Stimulated activated naive B cell treated with anti-CD40 and anti-IgM and Interleukin-4, amounts not matched to agents 10 μg/mL and 1 μg/mL and 100 μg/mL, for 72 hours (primary cell): ENCODE measurements around the gene KCND1.
"Not testable (repeated sequence)": the region's sequence is repeated elsewhere in the genome, so short reads cannot be mapped to it uniquely, and the experiment has no call there.

Experiments used
- ATAC-seq, 2 donors: fragments of 150-1000 bp; cut with Tn5 transposase; replicated peaks; 2 replicates each; pipeline ENCODE4 v1.10.0; 2021; ENCODE audit warnings: moderate library complexity in 1 of 2
- DNase-seq: peaks from one replicate; pipeline ENCODE4 v3.0.0; 2021
- H3K27ac Mint-ChIP-seq: one replicate; pipeline ENCODE4 v1.8.0; 2022; ENCODE audit warnings: mild to moderate bottlenecking, mixed read lengths
- H3K27me3 Mint-ChIP-seq, 2 donors: one replicate each; pipeline ENCODE4 v1.8.0; 2022; ENCODE audit warnings: mixed read lengths in 2 of 2
- H3K36me3 Mint-ChIP-seq, 2 donors: one replicate each; pipeline ENCODE4 v1.8.0; 2022; ENCODE audit warnings: mixed read lengths in 2 of 2, mild to moderate bottlenecking in 1 of 2
- H3K4me1 Mint-ChIP-seq, 2 donors: one replicate each; pipeline ENCODE4 v1.8.0; 2022; ENCODE audit warnings: mixed read lengths in 2 of 2, mild to moderate bottlenecking in 1 of 2
- H3K4me3 Mint-ChIP-seq, 2 donors: one replicate each; pipeline ENCODE4 v1.8.0; 2022; ENCODE audit warnings: mild to moderate bottlenecking in 2 of 2, mixed read lengths in 2 of 2, moderate library complexity in 1 of 2
- H3K9me3 Mint-ChIP-seq, 2 donors: one replicate each; pipeline ENCODE4 v1.8.0; 2022; ENCODE audit warnings: mixed read lengths in 2 of 2, mild to moderate bottlenecking in 1 of 2

The KCND1 gene

GRCh38 chrX:48989483-48989882 is 17.8 kb upstream of the KCND1 start:
- ATAC-seq (no peak), DNase-seq (no peak)
- Mint-ChIP-seq H3K4me1 (no peaks in the 10 kb centered on the region), H3K9me3 (no peaks in the 10 kb centered on the region), H3K36me3 (peaks cover 33 to 34% of the 10 kb centered on the region in 2 donors), H3K4me3 (no peak overlapping the region), H3K27ac (no peak overlapping the region), H3K27me3 (peaks cover 0 to 6% of the 10 kb centered on the region in 2 donors)

GRCh38 chrX:48983896-48984295 is 12.3 kb upstream of the KCND1 start:
- Mint-ChIP-seq H3K27ac (peak overlapping the region; percentile 1), H3K9me3 (no peaks in the 10 kb centered on the region), H3K4me1 (no peaks in the 10 kb centered on the region), H3K27me3 (peaks cover 0 to 6% of the 10 kb centered on the region in 2 donors), H3K4me3 (no peak overlapping the region), H3K36me3 (peaks cover 34% of the 10 kb centered on the region in 2 donors)
- no peak for DNase-seq
- ATAC-seq = no peak

- Mint-ChIP-seq H3K9me3 (no peaks in the 10 kb centered on the region), H3K36me3 (peaks cover 32 to 34% of the 10 kb centered on the region in 2 donors), H3K27me3 (no peaks in the 10 kb centered on the region), H3K4me3 (no peak overlapping the region), H3K4me1 (no peaks in the 10 kb centered on the region), H3K27ac (no peak overlapping the region)
- ATAC-seq (no peak), DNase-seq (no peak)
Measured at GRCh38 chrX:48983081-48983480, 11.4 kb upstream of the KCND1 start.

GRCh38 chrX:48981178-48981577 is 9.5 kb upstream of the KCND1 start:
- Mint-ChIP-seq H3K4me3 (no peak overlapping the region), H3K27ac (no peak overlapping the region), H3K9me3 (no peaks in the 10 kb centered on the region), H3K4me1 (no peaks in the 10 kb centered on the region), H3K36me3 (peaks cover 31 to 35% of the 10 kb centered on the region in 2 donors), H3K27me3 (no peaks in the 10 kb centered on the region)
- no peak for DNase-seq
- ATAC-seq = no peak

GRCh38 chrX:48980341-48980740 is 8.7 kb upstream of the KCND1 start:
- not testable (repeated sequence) for H3K27ac Mint-ChIP-seq, DNase-seq, H3K9me3 Mint-ChIP-seq, ATAC-seq, H3K27me3 Mint-ChIP-seq, H3K4me3 Mint-ChIP-seq, H3K4me1 Mint-ChIP-seq
- H3K36me3 Mint-ChIP-seq = peaks cover 31 to 37% of the 10 kb centered on the region in 2 donors

GRCh38 chrX:48978226-48978625 is 6.6 kb upstream of the KCND1 start:
- H3K27me3 Mint-ChIP-seq = peaks cover 0 to 2% of the 10 kb centered on the region in 2 donors
- H3K27ac Mint-ChIP-seq = no peak overlapping the region
- DNase-seq = no peak
- H3K4me1 Mint-ChIP-seq = peaks cover under 1 to 2% of the 10 kb centered on the region in 2 donors
- no peak overlapping the region for H3K4me3 Mint-ChIP-seq
- ATAC-seq = no peak
- peaks cover 26 to 31% of the 10 kb centered on the region in 2 donors for H3K36me3 Mint-ChIP-seq
- no peaks in the 10 kb centered on the region for H3K9me3 Mint-ChIP-seq

- ATAC-seq = no peak
- Mint-ChIP-seq H3K4me1 (peaks cover 6 to 24% of the 10 kb centered on the region in 2 donors), H3K27ac (no peak overlapping the region), H3K36me3 (peaks cover 28 to 32% of the 10 kb centered on the region in 2 donors), H3K27me3 (peaks cover 0 to 7% of the 10 kb centered on the region in 2 donors), H3K9me3 (no peaks in the 10 kb centered on the region), H3K4me3 (no peak overlapping the region)
- DNase-seq = no peak
Measured at GRCh38 chrX:48976086-48976485, 4.4 kb upstream of the KCND1 start.

- no peak for DNase-seq
- no peak for ATAC-seq
- no peak overlapping the region for H3K4me3 Mint-ChIP-seq
- peaks cover 6 to 29% of the 10 kb centered on the region in 2 donors for H3K4me1 Mint-ChIP-seq
- H3K36me3 Mint-ChIP-seq = peaks cover 28 to 32% of the 10 kb centered on the region in 2 donors
- no peaks in the 10 kb centered on the region for H3K9me3 Mint-ChIP-seq
- peaks cover 0 to 7% of the 10 kb centered on the region in 2 donors for H3K27me3 Mint-ChIP-seq
- no peak overlapping the region for H3K27ac Mint-ChIP-seq
Measured at GRCh38 chrX:48975541-48975940, 3.9 kb upstream of the KCND1 start.

GRCh38 chrX:48975041-48975440 is 3.4 kb upstream of the KCND1 start:
- ATAC-seq (no peak), DNase-seq (no peak)
- Mint-ChIP-seq H3K27me3 (peaks cover 0 to 7% of the 10 kb centered on the region in 2 donors), H3K36me3 (peaks cover 25 to 30% of the 10 kb centered on the region in 2 donors), H3K27ac (no peak overlapping the region), H3K4me3 (no peak overlapping the region), H3K9me3 (no peaks in the 10 kb centered on the region), H3K4me1 (peaks cover 6 to 30% of the 10 kb centered on the region in 2 donors)

GRCh38 chrX:48974574-48974973 is 2.9 kb upstream of the KCND1 start:
- Mint-ChIP-seq H3K4me1 (peaks cover 6 to 30% of the 10 kb centered on the region in 2 donors), H3K27me3 (peaks cover 0 to 7% of the 10 kb centered on the region in 2 donors), H3K9me3 (no peaks in the 10 kb centered on the region), H3K4me3 (no peak overlapping the region), H3K36me3 (peaks cover 25 to 30% of the 10 kb centered on the region in 2 donors), H3K27ac (no peak overlapping the region)
- ATAC-seq = no peak
- DNase-seq = no peak

- no peak for ATAC-seq
- no peak overlapping the region for H3K27ac Mint-ChIP-seq
- H3K27me3 Mint-ChIP-seq = peaks cover 0 to 7% of the 10 kb centered on the region in 2 donors
- peaks cover 6 to 30% of the 10 kb centered on the region in 2 donors for H3K4me1 Mint-ChIP-seq
- no peak for DNase-seq
- no peaks in the 10 kb centered on the region for H3K9me3 Mint-ChIP-seq
- peaks cover 25 to 30% of the 10 kb centered on the region in 2 donors for H3K36me3 Mint-ChIP-seq
- H3K4me3 Mint-ChIP-seq = no peak overlapping the region
Measured at GRCh38 chrX:48974033-48974432, 2.4 kb upstream of the KCND1 start.

- Mint-ChIP-seq H3K9me3 (no peaks in the 10 kb centered on the region), H3K27me3 (peaks cover 0 to 7% of the 10 kb centered on the region in 2 donors), H3K36me3 (peaks cover 17 to 21% of the 10 kb centered on the region in 2 donors), H3K27ac (no peak overlapping the region), H3K4me3 (peak overlapping the region; percentile 13 to 61), H3K4me1 (peaks cover 6 to 30% of the 10 kb centered on the region in 2 donors)
- DNase-seq (no peak), ATAC-seq (peak; percentile 54 to 60)
Measured at GRCh38 chrX:48972220-48973164, 848 bp upstream of the KCND1 start.

- Mint-ChIP-seq H3K4me1 (peaks cover 6 to 30% of the 10 kb centered on the region in 2 donors), H3K36me3 (peaks cover 8 to 10% of the 10 kb centered on the region in 2 donors), H3K27me3 (peaks cover 0 to 7% of the 10 kb centered on the region in 2 donors), H3K27ac (no peak overlapping the region), H3K4me3 (no peak overlapping the region), H3K9me3 (no peaks in the 10 kb centered on the region)
- ATAC-seq (no peak), DNase-seq (no peak)
Measured at GRCh38 chrX:48969471-48969870, 2.2 kb downstream of the KCND1 start.

- Mint-ChIP-seq H3K9me3 (no peaks in the 10 kb centered on the region), H3K36me3 (peaks cover 6 to 9% of the 10 kb centered on the region in 2 donors), H3K27ac (no peak overlapping the region), H3K27me3 (peaks cover 0 to 6% of the 10 kb centered on the region in 2 donors), H3K4me3 (no peak overlapping the region), H3K4me1 (peaks cover 8 to 29% of the 10 kb centered on the region in 2 donors)
- no peak for DNase-seq
- no peak for ATAC-seq
Measured at GRCh38 chrX:48968377-48968776, 3.3 kb downstream of the KCND1 start.
